ENCODE data around the gene EDEM3. TPM values are rescaled to one million over a fixed set of nuclear protein-coding genes. Genes with fewer than 3 reads are reported as not detected.
A peak's percentile ranks its signal among the peaks of the same experiment; 100 is the strongest.

Gene EDEM3
- total RNA-seq, 1 donor from 2014 or later = 29.9 TPM

DNA sequence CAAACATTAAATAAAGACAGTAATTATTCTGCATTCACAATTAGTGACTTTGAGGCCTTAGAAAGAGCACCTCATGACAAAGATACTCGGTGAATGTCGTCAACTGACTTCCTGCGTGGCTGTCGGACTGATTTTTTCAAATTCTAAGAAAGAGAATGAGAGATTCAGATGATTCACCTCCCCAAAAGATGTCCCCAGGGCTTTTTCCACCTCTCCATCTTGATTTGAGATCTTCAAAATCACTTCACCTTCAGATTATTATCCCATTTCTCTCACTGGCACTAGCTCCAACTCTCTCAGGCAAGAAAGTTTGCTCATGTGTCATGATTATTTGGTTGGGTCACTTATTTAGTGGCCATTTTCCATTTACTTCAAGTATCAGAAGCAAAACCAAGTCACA, 5.0 kb upstream of the EDEM3 start:
- Mint-ChIP-seq H3K4me1 (ENCODE audit: unreplicated experiment) (peaks cover 12% of the 10 kb centered on the region), H3K9me3 (no peaks in the 10 kb centered on the region), H3K27me3 (no peaks in the 10 kb centered on the region), H3K36me3 (no peaks in the 10 kb centered on the region), H3K4me3 (no peak overlapping the region), H3K27ac (peak overlapping the region; percentile 8)
- TF ChIP-seq, protein P1, sequence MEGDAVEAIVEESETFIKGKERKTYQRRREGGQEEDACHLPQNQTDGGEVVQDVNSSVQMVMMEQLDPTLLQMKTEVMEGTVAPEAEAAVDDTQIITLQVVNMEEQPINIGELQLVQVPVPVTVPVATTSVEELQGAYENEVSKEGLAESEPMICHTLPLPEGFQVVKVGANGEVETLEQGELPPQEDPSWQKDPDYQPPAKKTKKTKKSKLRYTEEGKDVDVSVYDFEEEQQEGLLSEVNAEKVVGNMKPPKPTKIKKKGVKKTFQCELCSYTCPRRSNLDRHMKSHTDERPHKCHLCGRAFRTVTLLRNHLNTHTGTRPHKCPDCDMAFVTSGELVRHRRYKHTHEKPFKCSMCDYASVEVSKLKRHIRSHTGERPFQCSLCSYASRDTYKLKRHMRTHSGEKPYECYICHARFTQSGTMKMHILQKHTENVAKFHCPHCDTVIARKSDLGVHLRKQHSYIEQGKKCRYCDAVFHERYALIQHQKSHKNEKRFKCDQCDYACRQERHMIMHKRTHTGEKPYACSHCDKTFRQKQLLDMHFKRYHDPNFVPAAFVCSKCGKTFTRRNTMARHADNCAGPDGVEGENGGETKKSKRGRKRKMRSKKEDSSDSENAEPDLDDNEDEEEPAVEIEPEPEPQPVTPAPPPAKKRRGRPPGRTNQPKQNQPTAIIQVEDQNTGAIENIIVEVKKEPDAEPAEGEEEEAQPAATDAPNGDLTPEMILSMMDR (conservative IDR thresholded peaks at IDR 0.05) = no peak
- DNase-seq (ENCODE audit: extremely low spot score, unreplicated experiment) = no peak

GRCh38 chr1:184759112-184759511, 4.5 kb upstream of the EDEM3 start:
- H3K27me3 Mint-ChIP-seq = no peaks in the 10 kb centered on the region
- TF ChIP-seq, protein P1 (conservative IDR thresholded peaks at IDR 0.05) = no peak
- H3K4me3 Mint-ChIP-seq = no peak overlapping the region
- H3K4me1 Mint-ChIP-seq (ENCODE audit: unreplicated experiment) = peaks cover 12% of the 10 kb centered on the region
- no peaks in the 10 kb centered on the region for H3K9me3 Mint-ChIP-seq
- H3K36me3 Mint-ChIP-seq = no peaks in the 10 kb centered on the region
- no peak overlapping the region for H3K27ac Mint-ChIP-seq
- DNase-seq (ENCODE audit: extremely low spot score, unreplicated experiment) = no peak

DNA sequence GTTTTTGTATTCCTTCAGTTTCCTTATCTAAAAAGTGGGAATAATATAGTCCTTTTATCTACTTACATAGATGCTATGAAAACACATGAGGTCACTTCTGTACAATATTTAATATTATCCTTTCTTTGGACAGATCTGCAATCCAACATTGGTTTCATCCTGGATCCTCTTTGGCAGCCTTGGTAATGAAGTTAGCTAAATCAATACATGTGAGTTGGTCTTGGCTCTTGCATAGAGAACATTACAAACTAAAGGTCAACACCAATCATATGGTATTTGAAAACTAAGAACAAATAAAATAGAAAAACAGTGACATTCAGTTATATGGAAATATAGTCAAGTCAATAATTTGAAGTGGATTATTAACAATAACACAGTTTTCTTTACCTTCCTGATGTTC, 3.2 kb upstream of the EDEM3 start:
- Mint-ChIP-seq H3K27ac (no peak overlapping the region), H3K9me3 (no peaks in the 10 kb centered on the region), H3K4me3 (no peak overlapping the region), H3K27me3 (no peaks in the 10 kb centered on the region), H3K36me3 (peaks cover 4% of the 10 kb centered on the region), H3K4me1 (ENCODE audit: unreplicated experiment) (peaks cover 23% of the 10 kb centered on the region)
- DNase-seq (ENCODE audit: extremely low spot score, unreplicated experiment) = no peak
- TF ChIP-seq, protein P1 (conservative IDR thresholded peaks at IDR 0.05) = no peak

DNA sequence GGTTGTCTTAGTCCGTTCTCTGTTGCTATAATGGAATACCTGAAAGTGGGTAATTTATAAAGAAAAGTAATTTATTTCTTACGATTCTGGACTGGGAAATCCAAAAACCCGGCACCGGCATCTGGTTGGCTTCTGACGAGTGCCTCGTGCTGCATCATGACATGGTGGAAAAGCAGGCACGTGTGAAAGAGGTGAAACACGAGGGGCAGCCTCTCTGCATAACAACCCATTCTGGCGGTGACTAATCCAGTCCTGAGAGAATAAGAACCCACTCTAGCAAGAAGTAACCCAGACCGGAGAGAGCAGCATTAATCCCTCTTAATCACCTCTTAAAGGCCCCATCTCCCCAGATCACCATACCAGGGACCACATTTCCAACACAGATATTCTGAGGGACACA, 2.7 kb upstream of the EDEM3 start:
- Mint-ChIP-seq H3K27me3 (no peaks in the 10 kb centered on the region), H3K4me3 (no peak overlapping the region), H3K9me3 (no peaks in the 10 kb centered on the region), H3K4me1 (ENCODE audit: unreplicated experiment) (peaks cover 27% of the 10 kb centered on the region), H3K36me3 (peaks cover 4% of the 10 kb centered on the region), H3K27ac (no peak overlapping the region)
- DNase-seq (ENCODE audit: extremely low spot score, unreplicated experiment) = no peak
- TF ChIP-seq, protein P1 (conservative IDR thresholded peaks at IDR 0.05) = no peak

GRCh38 chr1:184755226-184756065, 788 bp upstream of the EDEM3 start:
- no peak for DNase-seq (ENCODE audit: extremely low spot score, unreplicated experiment)
- Mint-ChIP-seq H3K4me1 (ENCODE audit: unreplicated experiment) (peaks cover 27% of the 10 kb centered on the region), H3K9me3 (no peaks in the 10 kb centered on the region), H3K4me3 (peak overlapping the region; percentile 94), H3K27ac (peak overlapping the region; percentile 88), H3K27me3 (no peaks in the 10 kb centered on the region), H3K36me3 (peaks cover 4% of the 10 kb centered on the region)
- TF ChIP-seq, protein P1 (conservative IDR thresholded peaks at IDR 0.05) = no peak
